ENCODE measurements around the gene ATAD2B. TPM values are rescaled to one million over a fixed set of nuclear protein-coding genes. Genes with fewer than 3 reads are reported as not detected.

Gene ATAD2B
- total and polyA plus RNA-seq, 2 of the 4 experiments (the other 2 are of a cell fraction), result 1.5 to 5.0 TPM

- peaks cover 11% of the 10 kb centered on the region for H3K36me3 ChIP-seq (ENCODE audit: control insufficient read depth, insufficient read depth, low read length)
- in situ Hi-C loops (cut with MboI; ENCODE audit: low sequenced_read_pairs) (no loop called here), intact Hi-C loops (cut with micrococcal nuclease) (no loop called here), dilution Hi-C loops (cut with HindIII; ENCODE audit: low sequenced_read_pairs, unreplicated experiment) (no loop called here)
- no peak overlapping the region for H3K4me3 ChIP-seq (ENCODE audit: insufficient read depth, low read depth, low read length)
- no peak overlapping the region for H3K27ac ChIP-seq (ENCODE audit: insufficient read depth, low read length)
- H4K20me1 ChIP-seq (ENCODE audit: insufficient read depth, low read length), result no peaks in the 10 kb centered on the region
- H3K9ac ChIP-seq (ENCODE audit: low read depth, low read length), result no peak overlapping the region
- H4K5ac ChIP-seq (ENCODE audit: low read depth, low read length), result no peak overlapping the region
- no peaks in the 10 kb centered on the region for H3K9me3 ChIP-seq (ENCODE audit: control insufficient read depth, insufficient read depth, low read length)
- H2BK120ac ChIP-seq (ENCODE audit: low read depth, low read length), result no peak overlapping the region
- no peak overlapping the region for H2BK20ac ChIP-seq (ENCODE audit: low read depth, low read length)
- H4K91ac ChIP-seq (ENCODE audit: insufficient read depth, low read depth, low read length), result no peak overlapping the region
- no peak overlapping the region for H3K4ac ChIP-seq (ENCODE audit: low read depth, low read length)
- DNase-seq, result no peak
- no peak overlapping the region for H3K18ac ChIP-seq (ENCODE audit: low read depth, low read length)
- H2AK5ac ChIP-seq (ENCODE audit: low read depth, low read length), result no peak overlapping the region
- no peak overlapping the region for H4K8ac ChIP-seq (ENCODE audit: low read depth in 2 of 2, low read length in 2 of 2)
- H3K4me2 ChIP-seq (ENCODE audit: low read depth, low read length), result no peak overlapping the region
- H2AK9ac ChIP-seq (replicated peaks; ENCODE audit: low read depth, low read length, poor library complexity), result no peak overlapping the region
- no peak overlapping the region for H2AFZ ChIP-seq (replicated peaks; ENCODE audit: low read length, poor library complexity)
- no peak for ATAC-seq (ENCODE audit: low read depth)
- ChIA-PET POLR2A (ENCODE audit: unreplicated experiment) (no interaction called here), CTCF (no interaction called here)
- H3K14ac ChIP-seq (replicated peaks; ENCODE audit: low read depth, low read length), result no peak overlapping the region
- no peak overlapping the region for H3K56ac ChIP-seq (ENCODE audit: extremely low read depth, insufficient read depth, low read length)
- H3K23ac ChIP-seq (ENCODE audit: low read depth, low read length), result no peak overlapping the region
- H3K79me1 ChIP-seq (ENCODE audit: low read depth in 1 of 2, low read length in 2 of 2), result no peaks in the 10 kb centered on the region; a peak in 1 of 4 replicates
- WGBS, 2 experiments (ENCODE audit: extremely low coverage in 2 of 2, insufficient read length in 1 of 2), result no CpG with 5 or more reads among the region's 2 CpGs
- BruUV-seq (replicated peaks), result no TSS peak
- H3K4me1 ChIP-seq (ENCODE audit: control insufficient read depth, insufficient read depth, low read length), result no peaks in the 10 kb centered on the region
- no peaks in the 10 kb centered on the region for H3K27me3 ChIP-seq (ENCODE audit: control insufficient read depth, insufficient read depth, low read length)
- TF ChIP-seq BHLHE40 (IDR thresholded peaks at IDR 0.05; ENCODE audit: low read depth, low read length) (no peak), RCOR1 (IDR thresholded peaks at IDR 0.05; ENCODE audit: insufficient replicate concordance, low read length) (no peak), RFX5 (IDR thresholded peaks at IDR 0.05; ENCODE audit: low read depth, low read length) (no peak), ELK1 (IDR thresholded peaks at IDR 0.05; ENCODE audit: borderline replicate concordance, low read depth, low read length) (no peak), FOS (IDR thresholded peaks at IDR 0.05; ENCODE audit: low read depth, low read length) (no peak), MAZ (IDR thresholded peaks at IDR 0.05; ENCODE audit: borderline replicate concordance, low read depth, low read length) (no peak), NFE2L2 (IDR thresholded peaks at IDR 0.05; ENCODE audit: low read depth, low read length) (no peak), USF2 (IDR thresholded peaks at IDR 0.05; ENCODE audit: low read depth, low read length) (no peak), MAFK (IDR thresholded peaks at IDR 0.05; ENCODE audit: low read depth, low read length) (no peak), CTCF (conservative IDR thresholded peaks at IDR 0.05; ENCODE audit: low read depth, low read length) (no peak), POLR2A (IDR thresholded peaks at IDR 0.05; ENCODE audit: low read depth, low read length) (no peak), CEBPB (IDR thresholded peaks at IDR 0.05; ENCODE audit: low read depth, low read length) (no peak), CHD1 (IDR thresholded peaks at IDR 0.05; ENCODE audit: low read depth, low read length) (no peak), RAD21 (IDR thresholded peaks at IDR 0.05; ENCODE audit: low read length) (no peak)
- no peak overlapping the region for H2BK5ac ChIP-seq (ENCODE audit: low read depth, low read length, poor library complexity, severe bottlenecking)
- no peak overlapping the region for H2BK15ac ChIP-seq (ENCODE audit: low read depth, low read length)
- peaks cover 3% of the 10 kb centered on the region; the same call in 1 of the 2 replicates for H3K9me1 ChIP-seq (ENCODE audit: insufficient read depth, low read length)
These were observed 149.1 kb downstream of the ATAD2B start for GRCh38 chr2:23777826-23778225.
